H1 (cell line): ENCODE measurements around the gene ILDR2. TPM values are rescaled to one million over a fixed set of nuclear protein-coding genes. Genes with fewer than 3 reads are reported as not detected.

Experiments
- E2F6 ChIP-seq: IDR thresholded peaks from 2 replicates; pipeline ENCODE4 v1.6.1; 2012; ENCODE audit warnings: inconsistent platforms
- EZH2 ChIP-seq: fragments of 200-600 bp; sonication (generic); IDR thresholded peaks from 2 replicates; pipeline ENCODE4 v1.7.1; 2012; ENCODE audit warnings: low read depth, mild to moderate bottlenecking, moderate library complexity, low read length, inconsistent platforms; ENCODE audit not compliant: severe bottlenecking
- JUND ChIP-seq: IDR thresholded peaks from 2 replicates; pipeline ENCODE4 v1.6.1; 2011; ENCODE audit warnings: mild to moderate bottlenecking, improper control_type of control experiment, low read length
- KDM4A ChIP-seq: IDR thresholded peaks from one replicate; pipeline ENCODE4 v1.7.1; 2012; ENCODE audit warnings: low read depth, mild to moderate bottlenecking, moderate library complexity, low read length, inconsistent platforms; ENCODE audit not compliant: severe bottlenecking
- MAFK ChIP-seq: IDR thresholded peaks from 2 replicates; pipeline ENCODE4 v1.6.1; 2012; ENCODE audit warnings: low read depth, mild to moderate bottlenecking, improper control_type of control experiment, low read length
- NANOG ChIP-seq: IDR thresholded peaks from 2 replicates; pipeline ENCODE4 v1.6.1; 2011; ENCODE audit warnings: low read length, low read depth, mild to moderate bottlenecking, inconsistent platforms; ENCODE audit not compliant: insufficient read depth, poor library complexity, severe bottlenecking
- SIX5 ChIP-seq: IDR thresholded peaks from 2 replicates; pipeline ENCODE4 v1.6.1; 2011; ENCODE audit warnings: mild to moderate bottlenecking, low read depth, low read length
- USF2 ChIP-seq: IDR thresholded peaks from 2 replicates; pipeline ENCODE4 v1.6.1; 2011; ENCODE audit warnings: low read length, improper control_type of control experiment
- polyA plus RNA-seq, 7 experiments: library from polyadenylated mRNA; depleted of rRNA in 3 of 7; stranded (reverse) in 5 of 7; unstranded in 2 of 7; fragments of >200 nt in 5 of 7; fragments of 200-250 nt in 2 of 7; gene quantifications; 1 replicate in 5 of 7; 2 replicates in 1 of 7; 4 replicates in 1 of 7; pipeline versions ENCODE4 v1.2.1 to v1.2.3, GENCODE V29; 2011 to 2013; ENCODE audit warnings: missing spikeins in 2 of 7, mixed read lengths in 2 of 7
- small RNA-seq: library from polyadenylated mRNA; stranded (forward); fragments of <200 nt; extraction: miRNeasy Mini kit (QIAGEN cat#:217004); gene quantifications from one replicate; pipeline ENCODE3, GENCODE V24; 2013; ENCODE audit not compliant: insufficient read depth
- total RNA-seq: library from RNA; stranded (reverse); fragmentation: NEBNext Ultra II Directional; extraction: Animal tissue kit (Norgen Biotek cat#: 25700); gene quantifications from 2 replicates; pipeline ENCODE4 v1.2.1, GENCODE V29; 2021

Gene ILDR2
- total and polyA plus RNA-seq, 2 of the 8 experiments (the other 6 are each of a cell fraction or from before 2014, with no cell fraction given): 0.85 to 0.86 TPM

GRCh38 chr1:166858726-166859419, 116.5 kb downstream of the ILDR2 start (continued):
- TF ChIP-seq USF2: no peak
- TF ChIP-seq SIX5: no peak
- no peak for TF ChIP-seq MAFK
- no peak for TF ChIP-seq KDM4A
- no peak for TF ChIP-seq E2F6
- no peak for TF ChIP-seq NANOG
- TF ChIP-seq EZH2: no peak
- TF ChIP-seq JUND: no peak

Small RNA genes within 50 kb of the gene (small RNA-seq; reads per million reads assigned to genes)
- 1.0 reads per million for gene RNA5SP65

Other genes with a start within 250 kb of the ILDR2 start
- gene POGK, start 136.1 kb downstream of the ILDR2 start, total RNA-seq: 37.3 and 40.3 TPM in 2 replicates
- 12.7 and 16.9 TPM in 2 replicates for gene POGK, start 136.1 kb downstream of the ILDR2 start, polyA plus RNA-seq (2011; rRNA removed)
- gene TADA1, start 99.3 kb downstream of the ILDR2 start, total RNA-seq: 21.1 and 24.5 TPM in 2 replicates
- gene TADA1, start 99.3 kb downstream of the ILDR2 start, polyA plus RNA-seq (2011; rRNA removed): 18.4 and 23.6 TPM in 2 replicates
- not detected in 2 replicates for gene MAEL, start 13.7 kb upstream of the ILDR2 start, total RNA-seq
- gene MAEL, start 13.7 kb upstream of the ILDR2 start, polyA plus RNA-seq (2011; rRNA removed): 0.03 TPM in 1 of 2 replicates, not detected in the other
- 0.11 and 0.19 TPM in 2 replicates for gene GPA33, start 114.8 kb upstream of the ILDR2 start, total RNA-seq
- gene GPA33, start 114.8 kb upstream of the ILDR2 start, polyA plus RNA-seq (2011; rRNA removed): 0.67 and 0.74 TPM in 2 replicates
- gene STYXL2, start 118.5 kb upstream of the ILDR2 start, total RNA-seq: 0.22 and 0.34 TPM in 2 replicates
- gene STYXL2, start 118.5 kb upstream of the ILDR2 start, polyA plus RNA-seq (2011; rRNA removed): 0.09 and 0.14 TPM in 2 replicates
- 55.1 and 57.2 TPM in 2 replicates for gene POU2F1, start 245.3 kb upstream of the ILDR2 start, total RNA-seq
- gene POU2F1, start 245.3 kb upstream of the ILDR2 start, polyA plus RNA-seq (2011; rRNA removed): 36.2 and 37.0 TPM in 2 replicates